Measurements from ENCODE around the gene FAM149B1. TPM values are rescaled to one million over a fixed set of nuclear protein-coding genes. Genes with fewer than 3 reads are reported as not detected.
A peak's percentile ranks its signal among the peaks of the same experiment; 100 is the strongest.

Gene FAM149B1
- total RNA-seq, 8 experiments from 2014 or later, result 14.5 to 32.5 (median 22.6) TPM

DNA sequence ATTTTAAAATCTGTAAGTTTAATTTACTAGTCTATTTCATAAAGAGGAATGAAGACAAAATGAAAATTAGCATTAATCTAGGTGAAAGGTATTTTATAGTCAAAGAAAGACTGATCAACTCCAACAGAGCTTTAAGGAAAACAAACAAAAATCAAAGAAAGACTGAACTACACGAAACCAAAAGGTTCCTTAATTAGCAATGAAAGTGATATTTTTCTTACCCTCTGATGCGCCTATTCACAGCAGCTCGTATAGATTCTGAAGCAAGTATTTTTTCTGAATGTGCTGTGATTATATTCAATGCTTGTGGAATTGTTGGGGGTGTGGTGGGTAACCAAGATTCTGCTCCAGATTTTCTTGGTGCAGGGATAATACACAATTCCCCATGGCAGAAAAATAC is 11.9 kb upstream of the FAM149B1 start:
- no peak for ATAC-seq (replicated peaks in 6 of 8)
- 51 to 100% (median 93%) methylated on average over 1 to 3 of the region's 3 CpGs; no CpG with 5 or more reads in 1 of the 10 experiments for WGBS, 10 experiments
- H3K27ac ChIP-seq, result no peak overlapping the region
- in situ Hi-C loops (cut with MboI; ENCODE audit: low pct_unique_long_range_greater_than_20kb in 2 of 9, low sequenced_read_pairs in 9 of 9, unreplicated experiment in 9 of 9), result no loop called here
- no peaks in the 10 kb centered on the region for H3K4me1 ChIP-seq (replicated peaks in 1 of 2)
- H3K4me3 ChIP-seq, result no peak overlapping the region

DNA sequence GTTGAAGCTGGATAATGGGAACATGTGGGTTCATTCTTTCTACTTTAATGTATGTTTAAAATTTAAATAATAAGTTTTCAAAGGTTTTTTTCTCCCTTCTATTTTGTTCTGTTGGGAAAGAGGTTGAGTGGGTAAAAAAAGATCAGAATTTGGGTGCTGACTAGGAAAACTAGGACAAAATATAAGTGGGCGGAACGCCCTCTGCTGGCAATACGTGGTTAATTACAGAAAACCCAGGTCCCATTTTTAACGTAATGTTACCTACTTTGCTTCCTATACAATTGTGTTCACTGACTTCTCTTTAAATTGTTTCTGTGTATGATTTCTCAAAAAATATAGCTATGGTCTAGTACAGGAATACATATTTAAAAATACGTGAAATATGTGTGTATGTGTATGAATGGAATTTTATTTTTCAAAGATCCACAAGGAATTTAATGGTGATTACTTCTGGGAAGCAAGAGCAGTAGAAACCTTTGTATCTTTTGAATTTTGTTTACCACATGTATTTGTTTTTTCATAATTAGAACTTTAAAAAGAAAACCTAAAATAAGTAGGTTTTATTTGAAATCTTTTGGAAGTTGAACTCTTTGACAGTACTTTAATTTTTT is 8.8 kb upstream of the FAM149B1 start:
- ATAC-seq (replicated peaks in 6 of 8), result peak in 3 of 8 experiments; percentile 28 to 58 (median 28)
- in situ Hi-C loops (cut with MboI; ENCODE audit: low pct_unique_long_range_greater_than_20kb in 2 of 9, low sequenced_read_pairs in 9 of 9, unreplicated experiment in 9 of 9), result no loop called here
- H3K27ac ChIP-seq, result no peak overlapping the region
- H3K4me1 ChIP-seq (replicated peaks in 1 of 2), result no peaks in the 10 kb centered on the region
- WGBS, 10 experiments, result 0 to 33% (median 13%) methylated on average over 1 to 5 of the region's 5 CpGs; no CpG with 5 or more reads in 1 of the 10 experiments
- no peak overlapping the region for H3K4me3 ChIP-seq

DNA sequence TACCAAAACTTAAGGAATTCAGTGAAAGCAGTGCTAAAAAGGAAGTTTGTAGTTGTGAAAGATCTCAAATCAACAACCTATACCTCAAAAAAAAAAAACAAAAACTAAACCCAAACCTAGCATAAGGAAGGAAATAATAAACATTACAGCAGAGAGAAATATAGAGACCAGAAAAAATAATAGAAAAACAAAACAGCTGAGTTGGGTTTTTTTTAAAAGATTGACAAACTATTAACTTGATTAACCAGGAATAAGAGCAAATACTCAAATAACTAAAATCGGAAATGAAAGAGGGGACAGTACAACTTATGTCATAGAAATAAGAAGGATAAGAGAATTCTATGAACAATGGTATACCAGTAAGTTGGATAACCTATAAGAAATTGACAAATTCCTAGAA is 6.8 kb upstream of the FAM149B1 start:
- Histone ChIP-seq H3K4me1 (replicated peaks in 1 of 2) (no peaks in the 10 kb centered on the region), H3K4me3 (no peak overlapping the region), H3K27ac (no peak overlapping the region)
- 70 to 100% (median 94%) methylated on average over 1 of the region's 1 CpG; no CpG with 5 or more reads in 1 of the 10 experiments for WGBS, 10 experiments
- no peak for ATAC-seq (replicated peaks in 6 of 8)
- in situ Hi-C loops (cut with MboI; ENCODE audit: low pct_unique_long_range_greater_than_20kb in 2 of 9, low sequenced_read_pairs in 9 of 9, unreplicated experiment in 9 of 9), result no loop called here

DNA sequence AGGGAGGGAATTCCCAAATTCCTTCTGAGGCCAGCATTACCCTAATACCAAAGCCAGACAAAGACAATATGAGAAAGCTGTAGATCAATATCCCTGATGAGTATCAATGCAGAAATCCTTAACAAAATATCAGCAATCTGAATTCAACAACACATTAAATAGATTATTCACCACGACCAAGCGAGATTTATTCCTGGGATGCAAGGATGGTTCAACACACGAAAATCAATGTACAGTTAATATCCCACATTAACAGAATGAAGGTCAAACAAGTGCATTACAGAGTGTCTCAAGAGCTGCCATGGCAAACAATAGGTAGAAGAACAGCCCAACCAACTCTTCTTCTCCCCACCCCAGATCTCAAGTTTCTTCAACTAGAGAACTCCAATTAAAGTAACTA is 6.3 kb upstream of the FAM149B1 start:
- 81 to 100% (median 93%) methylated on average over 2 to 3 of the region's 3 CpGs for WGBS, 10 experiments
- Histone ChIP-seq H3K4me3 (no peak overlapping the region), H3K4me1 (replicated peaks in 1 of 2) (no peaks in the 10 kb centered on the region), H3K27ac (no peak overlapping the region)
- no peak for ATAC-seq (replicated peaks in 6 of 8)
- in situ Hi-C loops (cut with MboI; ENCODE audit: low pct_unique_long_range_greater_than_20kb in 2 of 9, low sequenced_read_pairs in 9 of 9, unreplicated experiment in 9 of 9), result no loop called here

DNA sequence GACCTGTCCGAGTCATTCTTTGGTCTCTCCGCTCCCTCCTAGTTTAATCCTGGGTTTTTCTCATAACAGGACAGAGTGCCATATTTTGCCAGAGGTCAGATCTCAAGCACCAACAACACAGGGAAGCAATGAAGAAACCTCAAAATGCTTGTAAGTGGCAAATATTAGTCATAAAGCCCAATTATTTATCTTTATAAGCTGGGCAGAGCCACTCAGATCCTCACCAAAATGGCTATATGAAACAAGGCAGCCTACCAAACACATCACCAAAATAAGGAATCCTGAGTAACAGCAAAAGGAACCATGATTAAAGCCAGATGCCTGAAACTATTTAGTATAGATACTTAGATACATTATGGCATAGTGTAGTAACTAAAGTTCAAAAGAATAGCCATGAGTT is 4.8 kb upstream of the FAM149B1 start:
- no peaks in the 10 kb centered on the region for H3K4me1 ChIP-seq (replicated peaks in 1 of 2)
- no peak overlapping the region for H3K4me3 ChIP-seq
- in situ Hi-C loops (cut with MboI; ENCODE audit: low pct_unique_long_range_greater_than_20kb in 2 of 9, low sequenced_read_pairs in 9 of 9, unreplicated experiment in 9 of 9), result no loop called here
- no peak overlapping the region for H3K27ac ChIP-seq
- ATAC-seq (replicated peaks in 6 of 8), result no peak
- 90 to 100% (median 100%) methylated on average over 1 to 2 of the region's 2 CpGs; no CpG with 5 or more reads in 5 of the 10 experiments for WGBS, 10 experiments

DNA sequence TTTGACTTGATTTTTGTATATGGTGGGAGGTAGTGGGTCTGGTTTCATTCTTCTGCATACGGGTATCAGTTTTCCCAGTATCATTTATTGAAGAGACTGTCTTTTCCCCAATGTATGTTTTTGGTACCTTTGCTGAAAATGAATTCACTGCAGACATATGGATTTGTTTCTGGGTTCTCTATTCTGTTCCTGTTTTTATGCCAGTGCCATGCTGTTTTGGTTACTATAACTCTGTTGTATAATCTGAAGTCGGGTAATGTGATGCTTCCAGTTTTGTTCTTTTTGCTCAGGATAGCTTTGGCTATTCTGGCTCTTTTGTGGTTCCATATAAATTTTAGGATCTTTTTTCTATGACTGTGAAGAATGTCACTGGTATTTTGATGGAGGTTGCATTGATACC is 947 bp upstream of the FAM149B1 start:
- no peak for ATAC-seq (replicated peaks in 6 of 8)
- 40 to 100% (median 81%) methylated on average over 1 to 2 of the region's 2 CpGs for WGBS, 10 experiments
- H3K4me3 ChIP-seq, result peak overlapping the region; percentile 68 to 98 (median 89)
- in situ Hi-C loops (cut with MboI; ENCODE audit: low pct_unique_long_range_greater_than_20kb in 2 of 9, low sequenced_read_pairs in 9 of 9, unreplicated experiment in 9 of 9), result no loop called here
- no peak overlapping the region for H3K27ac ChIP-seq
- H3K4me1 ChIP-seq (replicated peaks in 1 of 2), result peaks cover 0 to 5% of the 10 kb centered on the region in 2 donors

DNA sequence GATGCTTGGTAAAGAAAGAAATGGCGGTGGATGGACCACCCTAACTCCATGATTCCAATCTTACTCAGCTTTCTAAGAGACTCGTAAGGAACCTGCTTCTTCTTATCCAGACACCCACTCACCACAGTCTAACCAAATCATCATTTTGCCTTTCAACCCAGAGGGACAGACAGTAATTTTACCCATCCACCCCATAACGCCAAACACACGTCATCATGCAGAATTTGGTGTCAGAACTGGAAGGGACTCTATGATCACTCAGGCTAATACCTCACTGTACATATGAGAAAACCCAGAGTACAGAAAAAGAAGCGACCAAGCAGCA is 499 bp upstream of the FAM149B1 start:
- H3K4me3 ChIP-seq, result peak overlapping the region; percentile 68 to 98 (median 89)
- peak in 1 of 8 experiments; percentile 6 for ATAC-seq (replicated peaks in 6 of 8)
- WGBS, 10 experiments, result 0 to 20% (median 7%) methylated on average over 1 to 5 of the region's 5 CpGs; no CpG with 5 or more reads in 2 of the 10 experiments
- peak overlapping the region; percentile 88 to 96 for H3K27ac ChIP-seq
- H3K4me1 ChIP-seq (replicated peaks in 1 of 2), result peaks cover 0 to 5% of the 10 kb centered on the region in 2 donors
- in situ Hi-C loops (cut with MboI; ENCODE audit: low pct_unique_long_range_greater_than_20kb in 2 of 9, low sequenced_read_pairs in 9 of 9, unreplicated experiment in 9 of 9), result no loop called here

DNA sequence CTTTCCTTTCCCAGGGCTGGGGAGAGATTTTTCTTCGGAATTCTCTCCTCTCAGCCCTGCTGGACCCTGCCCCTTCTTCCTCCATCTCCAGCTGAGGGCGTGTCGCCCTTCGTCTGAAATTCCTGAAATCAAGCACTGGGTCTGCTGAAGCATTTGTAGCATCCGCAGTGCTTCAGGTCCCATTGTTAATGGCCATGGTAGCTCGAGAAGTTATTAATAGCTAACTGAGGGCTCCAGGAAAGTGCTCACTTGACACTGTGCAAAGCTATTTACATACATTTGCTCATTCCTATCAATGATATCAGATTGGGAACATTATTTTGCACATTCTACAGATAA is 515 bp downstream of the FAM149B1 start:
- Histone ChIP-seq H3K4me1 (replicated peaks in 1 of 2) (peaks cover 0 to 5% of the 10 kb centered on the region in 2 donors), H3K27ac (peak overlapping the region; percentile 88 to 96), H3K4me3 (peak overlapping the region; percentile 68 to 98 (median 89))
- ATAC-seq (replicated peaks in 6 of 8), result peak in 2 of 8 experiments; percentile 36 to 49
- in situ Hi-C loops (cut with MboI; ENCODE audit: low pct_unique_long_range_greater_than_20kb in 2 of 9, low sequenced_read_pairs in 9 of 9, unreplicated experiment in 9 of 9), result no loop called here
- WGBS, 10 experiments, result 0 to 20% (median 0%) methylated on average over 1 to 5 of the region's 6 CpGs; no CpG with 5 or more reads in 3 of the 10 experiments

DNA sequence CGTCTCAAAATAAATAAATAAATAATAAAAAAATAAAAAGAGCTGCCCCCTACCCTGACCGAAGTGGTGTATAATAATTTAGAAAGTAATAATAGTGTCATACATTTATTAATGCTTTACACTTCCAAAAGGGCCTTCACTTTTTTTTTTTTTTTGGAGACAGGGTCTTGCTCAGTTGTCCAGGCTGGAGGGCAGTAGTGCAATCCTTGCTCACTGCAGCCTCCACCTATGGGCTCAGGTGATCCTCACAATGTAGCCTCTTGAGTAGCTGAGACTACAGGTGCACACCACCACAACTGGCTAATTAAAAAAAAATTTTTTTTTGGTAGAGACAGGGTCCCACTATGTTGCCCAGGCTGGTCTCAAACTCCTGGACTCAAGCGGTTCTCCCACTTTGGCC is 1.4 kb downstream of the FAM149B1 start:
- peak overlapping the region in 1 of 5 donors; percentile 89 for H3K4me3 ChIP-seq
- peaks cover 0 to 5% of the 10 kb centered on the region in 2 donors for H3K4me1 ChIP-seq (replicated peaks in 1 of 2)
- in situ Hi-C loops (cut with MboI; ENCODE audit: low pct_unique_long_range_greater_than_20kb in 2 of 9, low sequenced_read_pairs in 9 of 9, unreplicated experiment in 9 of 9), result no loop called here
- no peak for ATAC-seq (replicated peaks in 6 of 8)
- no peak overlapping the region for H3K27ac ChIP-seq
- WGBS, 10 experiments, result 85 to 100% (median 98%) methylated on average over 1 to 3 of the region's 3 CpGs

DNA sequence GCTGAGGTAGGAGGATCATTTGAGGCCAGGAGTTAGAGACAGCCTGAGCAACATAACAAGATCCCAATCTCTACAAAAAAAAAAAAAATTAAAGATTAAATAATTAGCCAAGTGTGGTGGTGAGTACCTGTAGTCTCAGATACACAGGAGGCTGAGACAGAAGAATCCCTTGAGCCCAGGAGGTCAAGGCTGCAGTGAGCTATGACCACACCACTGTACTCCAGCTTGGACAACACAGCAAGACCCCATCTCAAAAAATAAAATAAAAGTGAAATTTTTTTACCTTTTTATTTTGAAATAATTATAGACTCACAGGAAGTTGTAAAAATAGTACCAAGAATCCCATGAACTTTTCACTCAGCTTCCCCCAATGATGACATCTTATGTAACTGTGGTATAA is 4.9 kb downstream of the FAM149B1 start:
- H3K4me3 ChIP-seq, result no peak overlapping the region
- no peak for ATAC-seq (replicated peaks in 6 of 8)
- in situ Hi-C loops (cut with MboI; ENCODE audit: low pct_unique_long_range_greater_than_20kb in 2 of 9, low sequenced_read_pairs in 9 of 9, unreplicated experiment in 9 of 9), result no loop called here
- no peak overlapping the region for H3K27ac ChIP-seq
- H3K4me1 ChIP-seq (replicated peaks in 1 of 2), result peaks cover 0 to 5% of the 10 kb centered on the region in 2 donors

DNA sequence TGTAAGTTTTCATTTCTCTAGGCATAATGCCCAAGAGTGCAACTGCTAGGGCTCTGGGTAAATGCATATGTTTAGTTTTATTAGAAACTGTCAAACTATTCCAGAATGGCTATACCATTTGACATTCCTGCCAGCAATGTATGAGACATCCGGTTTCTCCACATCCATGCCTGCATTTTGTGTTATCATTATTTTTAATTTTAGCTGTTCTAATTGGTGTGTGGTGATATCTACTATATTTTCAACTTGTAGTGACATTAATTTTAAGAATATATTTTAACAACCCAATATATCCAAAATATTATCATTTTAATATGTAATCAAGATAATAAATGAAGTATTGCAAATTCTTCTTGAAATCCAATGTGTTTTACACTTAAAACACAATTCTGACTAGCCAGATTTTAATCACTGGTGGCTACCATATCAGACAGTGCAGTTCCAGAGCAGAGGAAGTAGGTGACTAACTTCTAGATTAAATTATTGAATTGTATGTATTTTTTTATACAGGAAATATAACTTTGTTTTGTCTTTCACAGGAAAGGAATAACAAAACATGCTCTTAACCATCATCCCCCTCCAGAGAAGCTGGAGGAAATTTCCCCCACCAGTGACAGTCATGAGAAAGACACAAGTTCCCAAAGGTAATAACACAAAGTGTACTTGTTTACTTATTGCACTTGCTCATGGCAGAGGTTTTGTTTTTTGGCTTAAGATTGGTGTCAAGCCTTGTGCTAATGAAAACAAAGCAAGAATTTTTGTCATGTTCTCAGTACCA is 6.4 kb downstream of the FAM149B1 start:
- no peak overlapping the region for H3K27ac ChIP-seq
- in situ Hi-C loops (cut with MboI; ENCODE audit: low pct_unique_long_range_greater_than_20kb in 2 of 9, low sequenced_read_pairs in 9 of 9, unreplicated experiment in 9 of 9), result no loop called here
- H3K4me1 ChIP-seq (replicated peaks in 1 of 2), result no peaks in the 10 kb centered on the region
- H3K4me3 ChIP-seq, result no peak overlapping the region
- ATAC-seq (replicated peaks in 6 of 8), result no peak
- 60 to 100% (median 100%) methylated on average over 1 of the region's 1 CpG; no CpG with 5 or more reads in 3 of the 10 experiments for WGBS, 10 experiments

DNA sequence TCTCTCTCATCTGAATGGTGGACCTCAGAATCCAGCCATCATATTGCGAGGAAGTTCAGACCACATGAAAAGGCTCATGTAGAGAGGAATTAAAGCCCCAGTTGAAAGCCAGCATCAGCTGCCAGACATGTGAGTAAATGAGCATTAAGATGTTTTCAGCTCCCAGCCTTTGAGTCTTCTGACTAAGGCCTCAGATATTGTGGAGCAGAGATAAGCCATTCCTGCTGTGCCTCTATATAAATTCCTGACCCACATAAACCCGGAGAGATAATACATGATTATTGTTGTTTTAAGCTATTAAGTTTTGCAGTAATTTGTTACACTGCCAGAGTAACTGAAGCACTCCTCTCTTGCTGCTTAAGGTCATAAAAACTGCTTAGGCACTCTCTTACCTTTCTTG is 14.6 kb downstream of the FAM149B1 start:
- WGBS, 10 experiments, result 0 to 100% (median 50%) methylated on average over 1 of the region's 2 CpGs; no CpG with 5 or more reads in 3 of the 10 experiments
- ATAC-seq (replicated peaks in 6 of 8), result no peak
- no peak overlapping the region for H3K27ac ChIP-seq
- no peak overlapping the region for H3K4me3 ChIP-seq
- in situ Hi-C loops (cut with MboI; ENCODE audit: low pct_unique_long_range_greater_than_20kb in 2 of 9, low sequenced_read_pairs in 9 of 9, unreplicated experiment in 9 of 9), result no loop called here
- no peaks in the 10 kb centered on the region for H3K4me1 ChIP-seq (replicated peaks in 1 of 2)

DNA sequence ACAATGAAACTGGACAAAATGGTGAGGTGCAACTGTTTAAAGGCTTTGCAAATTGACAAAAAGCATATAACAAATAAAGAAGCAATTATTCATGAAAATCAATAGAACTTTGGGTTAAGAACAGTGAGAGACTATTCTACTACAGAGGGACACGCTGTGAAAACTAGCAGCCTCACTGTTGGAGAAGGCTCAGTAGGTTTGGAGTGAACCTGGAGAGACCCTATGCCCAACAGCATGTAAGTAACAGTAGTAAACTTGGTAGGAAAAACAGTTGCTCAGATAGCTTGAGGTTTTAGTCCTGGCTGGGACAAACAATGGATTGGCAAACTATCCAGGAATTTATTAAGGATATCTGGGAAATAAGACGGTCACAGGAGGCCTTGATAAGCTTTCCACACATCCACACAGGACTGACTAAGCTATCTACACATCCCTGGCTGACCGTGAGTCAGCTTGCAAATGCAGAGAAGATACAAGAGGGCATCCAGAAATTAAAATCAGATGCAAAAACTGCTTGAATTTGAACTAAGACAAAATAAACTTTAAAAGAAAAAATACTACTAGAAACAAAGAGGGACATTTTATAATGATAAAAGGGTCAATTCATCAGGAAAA is 15.9 kb downstream of the FAM149B1 start:
- Histone ChIP-seq H3K27ac (no peak overlapping the region), H3K4me1 (replicated peaks in 1 of 2) (no peaks in the 10 kb centered on the region), H3K4me3 (no peak overlapping the region)
- in situ Hi-C loops (cut with MboI; ENCODE audit: low pct_unique_long_range_greater_than_20kb in 2 of 9, low sequenced_read_pairs in 9 of 9, unreplicated experiment in 9 of 9), result no loop called here
- peak in 2 of 8 experiments; percentile 94 to 98 for ATAC-seq (replicated peaks in 6 of 8)
- 33 to 97% (median 73%) methylated on average over 1 to 3 of the region's 3 CpGs; no CpG with 5 or more reads in 1 of the 10 experiments for WGBS, 10 experiments
